ENCODE measurements around the gene ABHD15. TPM values are rescaled to one million over a fixed set of nuclear protein-coding genes. Genes with fewer than 3 reads are reported as not detected.

ABHD15 gene
- total RNA-seq, 1 experiment from 2014 or later = 4.1 TPM

DNA sequence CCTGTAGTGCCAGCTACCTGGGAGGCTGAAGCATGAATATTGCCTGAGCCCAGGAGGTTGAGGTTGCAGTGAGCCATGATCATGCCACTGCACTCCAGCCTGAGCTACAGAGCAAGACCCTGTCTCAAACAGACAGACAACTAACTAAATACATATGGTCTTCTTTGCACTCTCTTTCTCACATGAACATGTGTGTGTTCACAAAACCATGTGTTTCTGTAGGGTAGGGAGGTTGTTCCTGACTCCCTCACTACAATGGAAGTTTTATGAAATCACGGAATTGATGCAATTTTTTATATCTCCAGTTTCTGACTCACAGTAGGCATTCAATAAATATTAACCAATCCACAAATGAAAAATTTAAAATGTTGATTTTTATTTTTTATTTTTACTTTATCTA is 48.5 kb downstream of the ABHD15 start:
- DNase-seq (ENCODE audit: low read depth) = no peak

DNA sequence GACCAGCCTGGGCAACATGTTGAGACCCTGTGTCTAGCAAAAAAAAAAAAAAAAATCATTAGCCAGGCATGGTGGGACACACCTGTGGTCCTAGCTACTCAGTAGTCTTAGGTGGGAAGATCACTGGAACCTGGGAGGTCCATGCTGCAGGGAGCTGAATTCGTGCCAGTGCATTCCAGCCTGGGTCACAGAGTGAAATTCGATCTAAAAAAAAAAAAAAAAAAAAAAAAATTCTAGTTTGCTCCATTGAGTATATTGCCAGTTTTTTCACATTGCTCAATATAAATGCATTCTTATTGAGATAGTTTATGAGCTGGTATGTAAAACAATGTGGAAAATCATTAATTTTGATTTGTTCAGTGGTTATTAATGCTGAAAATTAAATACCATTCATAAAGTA is 52.0 kb downstream of the ABHD15 start:
- DNase-seq (ENCODE audit: low read depth) = peak; percentile 4

DNA sequence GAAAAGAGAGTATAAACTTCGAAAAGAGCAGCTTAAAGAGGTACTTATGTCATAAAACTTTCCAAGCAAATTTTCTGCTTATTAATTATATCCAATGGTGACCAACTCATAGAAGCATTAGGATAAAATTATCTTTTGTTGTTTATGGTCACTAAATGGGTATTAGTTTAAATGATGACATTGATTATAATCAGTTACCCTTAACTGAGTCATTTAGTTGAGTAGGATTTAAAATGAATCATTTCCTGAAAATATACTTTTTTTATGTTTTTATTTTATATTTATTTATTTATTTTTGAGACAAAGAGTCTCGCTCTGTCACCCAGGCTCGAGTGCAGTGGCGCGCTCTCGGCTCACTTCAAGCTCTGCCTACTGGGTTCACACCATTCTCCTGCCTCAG is 55.9 kb downstream of the ABHD15 start:
- no peak for DNase-seq (ENCODE audit: low read depth)

Other genes starting within 250 kb of the ABHD15 start
- 26.7 and 27.5 TPM in 2 replicates for gene TAOK1, start 176.7 kb downstream of the ABHD15 start, total RNA-seq (2014; rRNA removed; shearing (Covaris generic))
- gene TP53I13, start 1.7 kb upstream of the ABHD15 start, total RNA-seq (2014; rRNA removed; shearing (Covaris generic)) = 40.2 and 44.8 TPM in 2 replicates
- gene GIT1, start 22.6 kb upstream of the ABHD15 start, total RNA-seq (2014; rRNA removed; shearing (Covaris generic)) = 22.0 and 23.2 TPM in 2 replicates
- gene ANKRD13B, start 26.1 kb upstream of the ABHD15 start, total RNA-seq (2014; rRNA removed; shearing (Covaris generic)) = 13.1 and 15.8 TPM in 2 replicates
- gene CORO6, start 55.9 kb upstream of the ABHD15 start, total RNA-seq (2014; rRNA removed; shearing (Covaris generic)) = 0.51 TPM in 1 of 2 replicates, not detected in the other

All from Daoy (cell line).